WTC11 (cell line): ENCODE measurements around the gene PIP4K2A. TPM values are rescaled to one million over a fixed set of nuclear protein-coding genes. Genes with fewer than 3 reads are reported as not detected.

Source experiments
- ATAC-seq: fragments of 200-7000 bp; cut with Tn5 transposase; 2 replicates; pipeline ENCODE4 v1.10.0; 2021; ENCODE audit warnings: mild to moderate bottlenecking, moderate library complexity
- CTCF ChIA-PET: fragments of 300-600 bp; sonication (Branson Sonifier 250); formaldehyde crosslinking; loops from one replicate; lab custom pipeline; 2021; ENCODE audit warnings: antibody characterized with exemption; lab: Charles Lee
- POLR2A ChIA-PET: fragments of 350-600 bp; sonication (Branson Sonifier 250); formaldehyde crosslinking; loops from one replicate; lab custom pipeline; 2021; ENCODE audit warnings: antibody characterized with exemption; lab: Charles Lee
- DNase-seq: peaks from one replicate; pipeline ENCODE4 v3.0.0; 2021; ENCODE audit warnings: low spot score
- H3K27ac Mint-ChIP-seq: 2 replicates; pipeline ENCODE4 v1.8.0; 2021; ENCODE audit warnings: mixed read lengths
- H3K27me3 Mint-ChIP-seq: 2 replicates; pipeline ENCODE4 v1.8.0; 2021; ENCODE audit warnings: low read depth, mild to moderate bottlenecking, moderate library complexity, mixed read lengths
- H3K36me3 Mint-ChIP-seq: 2 replicates; pipeline ENCODE4 v1.8.0; 2021; ENCODE audit warnings: mixed read lengths
- H3K4me1 Mint-ChIP-seq: 2 replicates; pipeline ENCODE4 v1.8.0; 2022; ENCODE audit warnings: mixed read lengths
- H3K4me3 Mint-ChIP-seq: 2 replicates; pipeline ENCODE4 v1.8.0; 2021; ENCODE audit warnings: mild to moderate bottlenecking, moderate library complexity, mixed read lengths
- H3K9me3 Mint-ChIP-seq: 2 replicates; pipeline ENCODE4 v1.8.0; 2021; ENCODE audit warnings: mixed read lengths
- AR ChIP-seq: fragments of 250-450 bp; sonication (Bioruptor Pico); IDR thresholded peaks from 2 replicates; pipeline ENCODE4 v1.9.0; 2021; ENCODE audit warnings: mild to moderate bottlenecking
- ARID4B ChIP-seq: sonication (generic); formaldehyde crosslinking; IDR thresholded peaks from 2 replicates; pipeline ENCODE4 v1.8.0; 2023; ENCODE audit warnings: missing genetic modification reagents, mild to moderate bottlenecking, borderline replicate concordance
- E2F5 ChIP-seq: sonication (generic); formaldehyde crosslinking; IDR thresholded peaks from 2 replicates; pipeline ENCODE4 v1.8.1; 2022; ENCODE audit warnings: mild to moderate bottlenecking, moderate library complexity, missing genetic modification reagents
- FOXP4 ChIP-seq: sonication (generic); formaldehyde crosslinking; IDR thresholded peaks from 2 replicates; pipeline ENCODE4 v1.8.0; 2022; ENCODE audit warnings: mild to moderate bottlenecking, missing genetic modification reagents
- HMGA2 ChIP-seq: fragments of 250-450 bp; sonication (Bioruptor Pico); IDR thresholded peaks from 2 replicates; pipeline ENCODE4 v1.4.0; 2021; ENCODE audit warnings: mild to moderate bottlenecking, moderate library complexity
- HMGXB4 ChIP-seq: sonication (generic); formaldehyde crosslinking; IDR thresholded peaks from 2 replicates; pipeline ENCODE4 v1.8.1; 2023; ENCODE audit warnings: mild to moderate bottlenecking, moderate library complexity, missing genetic modification reagents
- MAX ChIP-seq: sonication (generic); formaldehyde crosslinking; IDR thresholded peaks from 2 replicates; pipeline ENCODE4 v1.8.0; 2022; ENCODE audit warnings: mild to moderate bottlenecking, missing genetic modification reagents
- MLX ChIP-seq: sonication (generic); formaldehyde crosslinking; IDR thresholded peaks from 2 replicates; pipeline ENCODE4 v1.8.1; 2023; ENCODE audit warnings: mild to moderate bottlenecking, missing genetic modification reagents, moderate library complexity
- NFATC4 ChIP-seq: fragments of 250-450 bp; sonication (Bioruptor Pico); IDR thresholded peaks from 2 replicates; pipeline ENCODE4 v1.9.0; 2021; ENCODE audit warnings: mild to moderate bottlenecking
- NR2C2 ChIP-seq: sonication (generic); formaldehyde crosslinking; IDR thresholded peaks from 2 replicates; pipeline ENCODE4 v1.8.0; 2022; ENCODE audit warnings: mild to moderate bottlenecking, missing genetic modification reagents
- PRRX2 ChIP-seq: fragments of 250-450 bp; sonication (Bioruptor Pico); IDR thresholded peaks from 2 replicates; pipeline ENCODE4 v1.8.0; 2021; ENCODE audit warnings: mild to moderate bottlenecking
- TEAD1 ChIP-seq: sonication (generic); formaldehyde crosslinking; IDR thresholded peaks from 2 replicates; pipeline ENCODE4 v1.8.0; 2022; ENCODE audit warnings: mild to moderate bottlenecking, missing genetic modification reagents
- ZNF219 ChIP-seq: sonication (generic); formaldehyde crosslinking; IDR thresholded peaks from 2 replicates; pipeline ENCODE4 v1.8.0; 2023; ENCODE audit warnings: missing genetic modification reagents, mild to moderate bottlenecking, borderline replicate concordance
- ZNF416 ChIP-seq: fragments of 250-450 bp; sonication (Bioruptor Pico); IDR thresholded peaks from 2 replicates; pipeline ENCODE4 v1.9.0; 2021; ENCODE audit warnings: mild to moderate bottlenecking, inconsistent platforms
- total RNA-seq: library from RNA; stranded (reverse); gene quantifications from 3 replicates; pipeline ENCODE4 v1.2.3, GENCODE V29; 2021

The PIP4K2A gene
- total RNA-seq, 1 experiment from 2014 or later: 47.5 TPM

- no peak for TF ChIP-seq MLX (CRISPR knock-in tag)
- no peak for TF ChIP-seq E2F5 (CRISPR knock-in tag)
- no peak for TF ChIP-seq NFATC4 (CRISPR knock-in tag)
- no peak for TF ChIP-seq HMGA2 (CRISPR knock-in tag)
- TF ChIP-seq HMGXB4 (CRISPR knock-in tag): no peak
- no peak for TF ChIP-seq AR
Measured at GRCh38 chr10:22552888-22553378, 161.4 kb downstream of the PIP4K2A start (continued).

- ATAC-seq (no peak), DNase-seq (no peak)
- Mint-ChIP-seq H3K27ac (peak overlapping the region; percentile 25; the same call in 1 of the 2 replicates), H3K27me3 (no peaks in the 10 kb centered on the region), H3K9me3 (no peaks in the 10 kb centered on the region), H3K36me3 (peaks cover 31% of the 10 kb centered on the region), H3K4me1 (peaks cover 26% of the 10 kb centered on the region), H3K4me3 (no peak overlapping the region)
- TF ChIP-seq NR2C2 (no peak), PRRX2 (CRISPR knock-in tag) (no peak), FOXP4 (CRISPR knock-in tag) (no peak), MAX (no peak), ZNF416 (CRISPR knock-in tag) (no peak)
- POLR2A ChIA-PET: no interaction called here
- CTCF ChIA-PET: interaction anchor here (0.8 to 1.0 kb wide), 5 partner anchors 22 to 448 kb away, joined by 3 to 5 read pairs (median 3); no protein-coding TSS in a partner anchor
Measured at GRCh38 chr10:22551681-22552365, 162.6 kb downstream of the PIP4K2A start.

GRCh38 chr10:22550732-22551131 lies 163.6 kb downstream of the PIP4K2A start:
- peaks cover 23% of the 10 kb centered on the region for H3K4me1 Mint-ChIP-seq
- CTCF ChIA-PET: interaction anchor here (0.9 kb wide), 1 partner anchor 190 kb away, joined by 4 read pairs; no protein-coding TSS in a partner anchor
- ATAC-seq: peak; percentile 70
- POLR2A ChIA-PET: no interaction called here
- no peak overlapping the region for H3K4me3 Mint-ChIP-seq
- H3K36me3 Mint-ChIP-seq: peaks cover 42% of the 10 kb centered on the region
- no peaks in the 10 kb centered on the region for H3K27me3 Mint-ChIP-seq
- H3K27ac Mint-ChIP-seq: peak overlapping the region; percentile 23; the same call in 1 of the 2 replicates
- peak; percentile 83 for DNase-seq
- no peaks in the 10 kb centered on the region for H3K9me3 Mint-ChIP-seq
- TF ChIP-seq ZNF219 (CRISPR knock-in tag) (no peak), TEAD1 (CRISPR knock-in tag) (no peak), ARID4B (CRISPR knock-in tag) (no peak)
